Mesodermal cell (in vitro differentiated cells): Measurements from ENCODE around the gene TRPC1.
"Not testable (repeated sequence)": the region's sequence is repeated elsewhere in the genome, so short reads cannot be mapped to it uniquely, and the experiment has no call there.

Experiments used
- H3K27ac ChIP-seq: 2 replicates; pipeline ENCODE4 v1.7.0; 2013; ENCODE audit warnings: mild to moderate bottlenecking, low read depth, low read length, moderate library complexity; ENCODE audit not compliant: severe bottlenecking
- H3K36me3 ChIP-seq: 2 replicates; pipeline ENCODE4 v1.7.1; 2013; ENCODE audit warnings: mild to moderate bottlenecking, low read length, moderate library complexity; ENCODE audit not compliant: control insufficient read depth, insufficient read depth
- H3K4me1 ChIP-seq: one replicate; pipeline ENCODE4 v1.7.1; 2013; ENCODE audit warnings: mild to moderate bottlenecking, low read length; ENCODE audit not compliant: insufficient read depth, control insufficient read depth, poor library complexity, severe bottlenecking
- H3K4me3 ChIP-seq: 2 replicates; pipeline ENCODE4 v1.7.0; 2013; ENCODE audit warnings: low read length, control low read depth, mild to moderate bottlenecking; ENCODE audit not compliant: insufficient read depth, poor library complexity, severe bottlenecking; ENCODE audit errors: extremely low read depth
- H3K9me3 ChIP-seq: 2 replicates; pipeline ENCODE4 v1.7.1; 2013; ENCODE audit warnings: mild to moderate bottlenecking, low read length, moderate library complexity; ENCODE audit not compliant: control insufficient read depth
- WGBS, 2 experiments: methylation state at CpG; one replicate each; pipeline ENCODE4 v1.1.5; 2013; ENCODE audit warnings: missing lambda C conversion rate in 2 of 2; ENCODE audit not compliant: insufficient coverage in 2 of 2; 5-methylcytosine and 5-hydroxymethylcytosine counted together

TRPC1 gene

DNA sequence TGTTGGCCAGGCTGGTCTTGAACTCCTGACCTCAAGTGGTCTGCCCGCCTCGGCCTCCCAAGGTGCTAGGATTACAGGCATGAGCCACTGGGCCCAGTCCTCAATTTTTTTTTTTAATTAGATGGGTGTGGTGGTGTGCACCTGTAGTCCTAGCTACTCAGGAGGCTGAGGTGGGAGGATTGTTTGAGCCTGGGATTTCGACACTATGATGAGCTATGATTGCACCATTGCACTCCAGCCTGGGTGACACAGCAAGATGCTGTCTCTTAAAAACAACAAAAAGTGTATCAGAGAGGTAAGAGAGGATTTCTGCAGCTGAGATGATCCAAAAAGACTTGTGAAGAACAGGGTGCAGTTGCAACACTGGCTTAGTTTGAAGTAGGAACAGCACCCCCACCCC lies 9.0 kb upstream of the TRPC1 start:
- not testable (repeated sequence) for H3K36me3 ChIP-seq, H3K9me3 ChIP-seq, H3K4me3 ChIP-seq, H3K4me1 ChIP-seq, H3K27ac ChIP-seq
- 100% methylated on average over 3 of the region's 3 CpGs; no CpG with 5 or more reads in 1 of the 2 experiments for WGBS, 2 experiments

DNA sequence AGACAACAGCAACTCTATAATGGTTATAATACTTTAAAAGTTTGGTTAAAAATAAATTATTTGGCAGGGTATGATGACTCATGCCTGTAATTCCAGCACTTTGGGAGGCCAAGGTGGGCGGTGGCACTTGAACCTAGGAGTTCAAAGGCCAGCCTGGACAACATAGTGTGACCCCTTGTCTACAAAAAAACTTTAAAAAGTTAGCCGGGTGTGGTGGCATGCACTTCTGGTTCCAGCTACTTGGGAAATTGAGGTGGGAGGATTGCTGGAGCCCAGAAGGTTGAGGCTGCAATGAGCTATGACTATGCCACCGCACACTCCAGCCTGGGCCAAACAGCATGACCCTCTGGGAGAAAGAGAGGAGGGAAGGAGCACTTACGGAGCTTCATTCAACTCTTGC lies 7.7 kb upstream of the TRPC1 start:
- no peaks in the 10 kb centered on the region for H3K9me3 ChIP-seq
- 97 to 100% methylated on average over 3 of the region's 4 CpGs for WGBS, 2 experiments
- no peak overlapping the region for H3K4me3 ChIP-seq
- H3K27ac ChIP-seq, result no peak overlapping the region
- no peaks in the 10 kb centered on the region for H3K36me3 ChIP-seq
- no peaks in the 10 kb centered on the region for H3K4me1 ChIP-seq

DNA sequence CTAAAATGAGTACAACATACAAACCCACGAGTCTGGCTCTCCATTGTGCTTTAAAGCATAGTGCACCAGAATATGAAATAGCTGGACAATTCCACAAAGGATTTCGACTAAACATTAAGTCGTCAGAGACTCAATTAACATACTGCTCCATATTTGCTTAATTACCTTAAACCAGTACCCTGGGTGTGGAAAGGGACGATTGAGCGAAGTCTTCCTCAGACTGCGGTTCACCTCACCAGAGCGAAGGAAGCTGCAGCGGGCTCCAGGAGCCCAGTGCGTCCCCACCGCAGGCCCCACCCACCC lies 218 bp upstream of the TRPC1 start:
- Histone ChIP-seq H3K9me3 (no peaks in the 10 kb centered on the region), H3K4me3 (peak overlapping the region; percentile 73), H3K4me1 (peaks cover 6% of the 10 kb centered on the region), H3K36me3 (no peaks in the 10 kb centered on the region), H3K27ac (no peak overlapping the region)
- 0% methylated on average over 1 to 2 of the region's 10 CpGs for WGBS, 2 experiments

DNA sequence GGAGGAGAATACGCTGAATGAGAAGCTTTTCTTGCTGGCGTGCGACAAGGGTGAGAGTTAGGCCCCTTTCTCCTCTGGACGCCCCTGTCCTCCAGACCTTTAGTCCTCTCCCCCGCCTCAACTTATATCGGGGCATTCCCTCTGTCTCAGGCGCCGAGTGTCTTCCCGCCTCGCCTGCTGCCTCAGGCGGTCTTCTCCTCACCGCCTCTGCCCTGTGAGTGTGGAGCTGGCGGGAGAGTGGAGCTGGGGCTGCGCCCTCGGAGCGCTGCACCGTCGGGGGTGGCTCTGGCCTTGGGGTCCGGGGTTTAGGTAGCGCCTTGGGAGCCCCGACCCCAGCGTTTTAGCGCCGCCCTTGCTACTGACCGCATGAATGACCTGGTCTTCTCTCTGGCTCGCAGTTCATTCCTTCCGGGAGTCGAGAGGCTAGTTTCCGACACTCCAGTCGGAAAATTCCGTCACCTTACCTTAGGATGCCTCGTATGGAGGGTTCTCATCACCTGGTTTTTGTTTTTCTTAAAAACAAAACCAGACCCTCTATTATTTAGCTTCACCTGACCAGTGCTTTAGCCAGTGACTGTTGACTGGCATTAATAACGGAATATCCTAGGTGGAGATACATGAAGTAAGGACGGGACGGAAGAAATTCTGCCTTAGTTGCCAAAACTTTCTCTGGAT lies 985 bp downstream of the TRPC1 start:
- WGBS, 2 experiments, result 1% methylated on average over 20 to 25 of the region's 35 CpGs
- no peaks in the 10 kb centered on the region for H3K9me3 ChIP-seq
- peaks cover 6% of the 10 kb centered on the region for H3K4me1 ChIP-seq
- H3K27ac ChIP-seq, result peak overlapping the region; percentile 98
- peak overlapping the region; percentile 73 for H3K4me3 ChIP-seq
- H3K36me3 ChIP-seq, result no peaks in the 10 kb centered on the region

DNA sequence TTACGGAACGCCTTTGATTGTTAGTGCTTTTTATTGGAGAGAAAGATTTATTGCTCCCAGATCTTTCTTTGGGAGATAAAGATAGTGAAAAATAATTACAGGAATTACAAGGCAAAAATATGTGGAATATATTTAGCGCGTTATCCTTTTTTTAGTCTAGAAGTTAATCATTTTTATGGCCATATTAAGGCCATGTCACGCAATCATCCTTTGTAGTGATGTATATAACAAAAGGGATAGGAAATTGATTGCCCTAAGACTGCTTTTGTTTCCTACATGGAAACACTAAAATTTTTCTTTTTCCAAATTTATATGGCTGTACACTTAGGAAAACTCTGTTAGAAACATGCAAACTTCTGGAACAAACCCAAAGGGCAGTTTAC lies 1.5 kb downstream of the TRPC1 start:
- H3K4me3 ChIP-seq, result peak overlapping the region; percentile 73
- H3K9me3 ChIP-seq, result no peaks in the 10 kb centered on the region
- no peaks in the 10 kb centered on the region for H3K36me3 ChIP-seq
- H3K4me1 ChIP-seq, result peaks cover 6% of the 10 kb centered on the region
- 20 to 52% methylated on average over 1 to 4 of the region's 5 CpGs for WGBS, 2 experiments
- peak overlapping the region; percentile 98 for H3K27ac ChIP-seq

DNA sequence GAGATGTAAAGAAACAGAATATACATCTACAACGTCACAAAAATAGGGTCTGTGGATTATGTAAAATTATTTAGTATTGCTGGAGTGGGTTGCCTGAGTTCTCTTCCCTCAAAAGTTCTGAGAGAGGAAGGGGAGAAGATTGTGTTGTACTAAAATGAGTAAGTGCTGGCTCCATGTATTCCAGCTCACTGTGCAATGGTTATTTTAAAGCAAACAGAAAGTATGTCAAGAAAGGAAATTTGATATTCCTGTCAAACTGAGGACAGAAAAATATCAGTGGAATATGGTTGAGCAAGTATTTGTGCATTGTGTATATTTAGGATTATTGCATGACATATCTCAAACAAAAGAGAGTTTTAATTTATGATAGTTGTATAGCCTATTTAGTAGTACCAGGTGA lies 2.2 kb downstream of the TRPC1 start:
- H3K9me3 ChIP-seq, result no peaks in the 10 kb centered on the region
- H3K4me1 ChIP-seq, result peaks cover 6% of the 10 kb centered on the region
- no CpG with 5 or more reads among the region's 1 CpG for WGBS, 2 experiments
- H3K4me3 ChIP-seq, result peak overlapping the region; percentile 73
- no peak overlapping the region for H3K27ac ChIP-seq
- no peaks in the 10 kb centered on the region for H3K36me3 ChIP-seq

DNA sequence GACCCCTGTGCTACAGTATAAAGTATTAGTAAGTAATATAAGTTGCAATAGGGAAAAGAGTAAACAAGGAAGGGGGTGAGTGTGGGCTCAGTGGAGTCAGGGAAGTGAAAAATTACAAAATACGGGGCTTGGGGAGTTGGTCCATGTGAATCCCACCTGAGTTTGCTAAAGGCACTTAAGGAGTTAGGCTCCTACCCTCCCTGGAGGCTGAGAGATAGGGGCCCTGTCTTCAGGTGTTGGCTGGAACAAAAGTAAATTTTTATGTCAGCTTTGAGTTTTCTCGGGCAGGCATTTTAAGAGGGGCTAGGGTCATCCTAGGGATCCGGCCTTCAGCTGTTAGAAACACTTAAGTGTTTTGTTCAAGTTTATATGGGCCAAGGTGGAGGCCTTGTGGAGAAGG lies 8.2 kb downstream of the TRPC1 start:
- no peak overlapping the region for H3K4me3 ChIP-seq
- WGBS, 2 experiments, result 97 to 100% methylated on average over 3 of the region's 3 CpGs
- H3K4me1 ChIP-seq, result no peaks in the 10 kb centered on the region
- no peaks in the 10 kb centered on the region for H3K9me3 ChIP-seq
- H3K36me3 ChIP-seq, result no peaks in the 10 kb centered on the region
- H3K27ac ChIP-seq, result no peak overlapping the region

DNA sequence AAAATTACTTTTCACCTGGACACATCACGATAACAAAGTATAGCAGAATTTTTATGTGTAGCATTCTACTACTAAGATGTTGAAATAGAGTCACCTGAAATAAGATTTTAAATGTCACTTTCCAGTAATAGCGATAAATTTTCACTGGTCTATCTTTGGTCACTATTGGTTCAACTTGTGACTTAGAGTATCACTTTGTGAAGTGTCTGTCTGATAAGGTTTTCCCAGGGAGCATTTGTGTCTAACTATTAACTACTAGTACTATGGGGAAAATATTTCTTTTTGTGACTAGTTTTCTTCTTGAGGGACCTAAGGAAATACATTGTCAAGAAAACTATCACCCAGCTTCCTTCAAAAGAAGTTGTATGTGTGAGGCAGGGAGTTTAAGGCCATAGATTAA lies 11.0 kb downstream of the TRPC1 start:
- Histone ChIP-seq H3K27ac (no peak overlapping the region), H3K9me3 (no peaks in the 10 kb centered on the region), H3K36me3 (no peaks in the 10 kb centered on the region), H3K4me1 (no peaks in the 10 kb centered on the region), H3K4me3 (no peak overlapping the region)
- no CpG with 5 or more reads among the region's 2 CpGs for WGBS, 2 experiments

- H3K36me3 ChIP-seq, result no peaks in the 10 kb centered on the region
- no peaks in the 10 kb centered on the region for H3K4me1 ChIP-seq
- no peak overlapping the region for H3K27ac ChIP-seq
- H3K4me3 ChIP-seq, result no peak overlapping the region
- H3K9me3 ChIP-seq, result no peaks in the 10 kb centered on the region
Measured at GRCh38 chr3:142735462-142735861, 11.6 kb downstream of the TRPC1 start.

- no peak overlapping the region for H3K4me3 ChIP-seq
- H3K4me1 ChIP-seq, result no peaks in the 10 kb centered on the region
- no peaks in the 10 kb centered on the region for H3K9me3 ChIP-seq
- H3K27ac ChIP-seq, result no peak overlapping the region
- H3K36me3 ChIP-seq, result no peaks in the 10 kb centered on the region
Measured at GRCh38 chr3:142738396-142738795, 14.6 kb downstream of the TRPC1 start.

- H3K4me3 ChIP-seq, result no peak overlapping the region
- no peaks in the 10 kb centered on the region for H3K4me1 ChIP-seq
- H3K36me3 ChIP-seq, result peaks cover 23% of the 10 kb centered on the region
- no peak overlapping the region for H3K27ac ChIP-seq
- 94 to 100% methylated on average over 2 to 3 of the region's 7 CpGs for WGBS, 2 experiments
- H3K9me3 ChIP-seq, result no peaks in the 10 kb centered on the region
Measured at GRCh38 chr3:142746646-142747045, 22.8 kb downstream of the TRPC1 start.
